ENCODE results near the gene PPP3R1. TPM values are rescaled to one million over a fixed set of nuclear protein-coding genes. Genes with fewer than 3 reads are reported as not detected.

Gene PPP3R1
- polyA plus RNA-seq, 4 donors = 18.1 to 41.9 (median 22.4) TPM

DNA sequence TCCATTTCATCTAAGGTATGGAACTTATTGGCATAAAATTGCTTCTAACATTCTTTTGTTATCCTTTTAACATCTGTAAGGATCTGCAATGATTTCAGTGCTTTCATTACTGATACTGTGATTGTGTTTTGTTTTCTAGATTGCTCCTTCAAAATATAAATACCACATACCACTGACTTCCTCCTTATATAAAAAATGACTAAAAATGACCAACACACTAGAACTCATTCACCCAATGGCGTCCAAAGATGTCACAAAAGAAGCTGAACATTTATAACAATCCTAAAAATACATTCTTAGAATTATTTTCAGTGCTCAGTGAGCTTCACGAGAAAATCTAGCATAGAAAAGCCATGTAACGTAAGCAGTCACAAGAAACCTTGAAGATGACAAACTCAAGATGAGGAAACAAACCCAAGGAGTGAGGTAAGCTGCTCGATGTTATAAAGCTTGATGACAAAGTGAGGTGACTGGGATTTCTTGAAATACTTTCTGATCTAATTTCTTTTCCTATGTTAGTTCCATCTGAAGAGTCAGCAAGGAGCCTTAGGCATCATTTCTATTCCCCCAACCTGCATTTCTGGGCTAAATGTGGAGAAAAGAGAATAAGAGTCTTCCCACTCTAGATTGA, 52.1 kb downstream of the PPP3R1 start:
- H3K4me1 ChIP-seq (ENCODE audit: control insufficient read depth in 3 of 3, insufficient read depth in 2 of 3, low read depth in 1 of 3, low read length in 2 of 3) = peaks cover 0 to 7% (median 0%) of the 10 kb centered on the region in 3 donors
- no peaks in the 10 kb centered on the region for H3K9me3 ChIP-seq (ENCODE audit: control insufficient read depth in 2 of 2, insufficient read depth in 1 of 2, low read depth in 1 of 2, low read length in 1 of 2)
- no peaks in the 10 kb centered on the region for H3K27me3 ChIP-seq (ENCODE audit: control insufficient read depth in 3 of 3, insufficient read depth in 3 of 3, low read length in 3 of 3)
- FAIRE-seq (no peak), DNase-seq (no peak)
- 69 to 90% (median 74%) methylated on average over 4 of the region's 4 CpGs for WGBS, 3 donors
- no peaks in the 10 kb centered on the region for H3K36me3 ChIP-seq (ENCODE audit: control insufficient read depth in 3 of 3, insufficient read depth in 2 of 3, low read depth in 1 of 3, low read length in 3 of 3)
- H3K27ac ChIP-seq (ENCODE audit: low read depth in 1 of 3, low read length in 2 of 3) = no peak overlapping the region
- no peak overlapping the region for H3K4me3 ChIP-seq (ENCODE audit: low read depth in 1 of 3, low read length in 3 of 3)

DNA sequence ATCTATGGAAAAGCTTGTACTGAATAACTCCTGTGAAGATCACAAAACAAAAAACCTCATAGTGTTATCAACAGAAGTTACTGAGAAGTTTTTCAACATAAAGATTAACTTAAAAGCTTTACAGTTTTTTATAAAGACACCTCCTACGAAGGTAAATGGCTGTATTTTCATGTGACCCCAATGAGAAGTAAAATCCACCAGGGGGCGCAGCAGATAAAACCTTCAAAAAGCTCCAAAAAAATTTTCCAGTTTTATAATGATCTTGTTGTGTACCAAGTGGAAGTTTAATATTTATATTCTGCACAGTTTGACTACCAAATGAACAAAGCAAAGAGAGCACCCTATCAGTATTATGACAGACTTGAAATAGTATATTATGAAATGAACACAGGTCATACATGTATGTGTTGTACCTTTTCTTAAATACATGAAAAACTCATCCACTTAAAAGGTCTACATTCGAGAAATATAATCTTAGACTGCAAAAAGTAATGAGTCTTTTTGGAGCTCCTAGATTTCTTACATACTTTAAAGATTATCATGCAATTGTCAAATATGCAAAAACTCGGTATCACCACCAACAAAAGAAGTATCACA, 56.1 kb downstream of the PPP3R1 start:
- FAIRE-seq (no peak), DNase-seq (peak; percentile 61 to 62)
- Histone ChIP-seq H3K4me3 (ENCODE audit: low read depth in 1 of 3, low read length in 3 of 3) (no peak overlapping the region), H3K9me3 (ENCODE audit: control insufficient read depth in 2 of 2, insufficient read depth in 1 of 2, low read depth in 1 of 2, low read length in 1 of 2) (no peaks in the 10 kb centered on the region), H3K27me3 (ENCODE audit: control insufficient read depth in 3 of 3, insufficient read depth in 3 of 3, low read length in 3 of 3) (no peaks in the 10 kb centered on the region), H3K27ac (ENCODE audit: low read depth in 1 of 3, low read length in 2 of 3) (no peak overlapping the region), H3K4me1 (ENCODE audit: control insufficient read depth in 3 of 3, insufficient read depth in 2 of 3, low read depth in 1 of 3, low read length in 2 of 3) (peaks cover 0 to 11% (median 5%) of the 10 kb centered on the region in 3 donors), H3K36me3 (ENCODE audit: control insufficient read depth in 3 of 3, insufficient read depth in 2 of 3, low read depth in 1 of 3, low read length in 3 of 3) (no peaks in the 10 kb centered on the region)
- WGBS, 3 donors = 46 to 66% (median 48%) methylated on average over 4 of the region's 4 CpGs

DNA sequence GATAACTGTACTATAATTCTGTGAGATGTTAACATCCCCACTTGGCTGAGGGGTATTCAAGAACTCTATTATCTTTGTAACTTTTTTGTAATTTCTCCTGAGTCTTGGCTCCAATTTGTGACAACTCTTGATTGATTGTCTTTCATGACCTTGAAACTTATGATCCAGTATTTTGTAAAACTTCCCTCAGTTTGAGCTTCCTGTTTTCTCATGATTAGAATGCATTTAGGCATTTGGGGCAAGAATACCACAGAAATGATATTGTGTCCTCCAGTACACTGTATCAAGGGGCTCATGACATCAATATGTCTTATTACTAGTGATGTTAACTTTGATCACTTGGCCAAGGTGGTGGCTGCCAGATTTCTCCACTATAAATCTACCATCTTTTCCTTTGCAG, 57.2 kb downstream of the PPP3R1 start:
- no peaks in the 10 kb centered on the region for H3K9me3 ChIP-seq (ENCODE audit: control insufficient read depth in 2 of 2, insufficient read depth in 1 of 2, low read depth in 1 of 2, low read length in 1 of 2)
- FAIRE-seq (no peak), DNase-seq (no peak)
- H3K27ac ChIP-seq (ENCODE audit: low read depth in 1 of 3, low read length in 2 of 3) = no peak overlapping the region
- no peaks in the 10 kb centered on the region for H3K36me3 ChIP-seq (ENCODE audit: control insufficient read depth in 3 of 3, insufficient read depth in 2 of 3, low read depth in 1 of 3, low read length in 3 of 3)
- H3K27me3 ChIP-seq (ENCODE audit: control insufficient read depth in 3 of 3, insufficient read depth in 3 of 3, low read length in 3 of 3) = no peaks in the 10 kb centered on the region
- no peak overlapping the region for H3K4me3 ChIP-seq (ENCODE audit: low read depth in 1 of 3, low read length in 3 of 3)
- H3K4me1 ChIP-seq (ENCODE audit: control insufficient read depth in 3 of 3, insufficient read depth in 2 of 3, low read depth in 1 of 3, low read length in 2 of 3) = peaks cover 0 to 11% (median 6%) of the 10 kb centered on the region in 3 donors

DNA sequence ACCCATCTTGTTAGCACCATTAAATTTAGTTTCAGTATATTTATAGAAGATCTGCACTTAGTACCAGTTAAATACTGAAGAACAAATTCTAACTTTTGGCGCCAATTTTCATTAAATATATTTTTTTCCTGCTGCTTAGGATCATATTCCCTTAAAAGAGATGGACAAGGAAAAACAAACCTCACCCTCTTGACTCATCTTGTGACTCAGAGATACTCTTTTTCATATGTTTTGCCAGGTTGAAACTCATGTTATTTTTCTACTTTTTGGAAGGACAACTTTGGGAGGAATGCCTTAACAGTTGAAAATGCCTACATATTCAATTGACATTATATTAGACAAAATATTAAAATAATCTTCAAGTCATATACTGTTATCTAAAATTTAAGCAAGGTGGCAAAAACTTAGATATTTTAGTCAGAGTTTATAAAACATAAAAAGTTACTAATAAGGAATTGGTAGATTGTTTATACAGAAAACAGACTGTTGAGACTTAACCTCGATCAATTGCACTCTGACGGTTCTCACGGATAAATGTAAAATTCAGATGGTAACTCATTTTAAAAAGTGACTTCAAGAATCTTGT, 58.5 kb downstream of the PPP3R1 start:
- H3K9me3 ChIP-seq (ENCODE audit: control insufficient read depth in 2 of 2, insufficient read depth in 1 of 2, low read depth in 1 of 2, low read length in 1 of 2) = no peaks in the 10 kb centered on the region
- no peak for FAIRE-seq
- peaks cover 0 to 11% (median 6%) of the 10 kb centered on the region in 3 donors for H3K4me1 ChIP-seq (ENCODE audit: control insufficient read depth in 3 of 3, insufficient read depth in 2 of 3, low read depth in 1 of 3, low read length in 2 of 3)
- DNase-seq = no peak
- no peak overlapping the region for H3K4me3 ChIP-seq (ENCODE audit: low read depth in 1 of 3, low read length in 3 of 3)
- H3K27me3 ChIP-seq (ENCODE audit: control insufficient read depth in 3 of 3, insufficient read depth in 3 of 3, low read length in 3 of 3) = no peaks in the 10 kb centered on the region
- no peaks in the 10 kb centered on the region for H3K36me3 ChIP-seq (ENCODE audit: control insufficient read depth in 3 of 3, insufficient read depth in 2 of 3, low read depth in 1 of 3, low read length in 3 of 3)
- WGBS, 3 donors = 90 to 97% (median 96%) methylated on average over 4 of the region's 4 CpGs
- no peak overlapping the region for H3K27ac ChIP-seq (ENCODE audit: low read depth in 1 of 3, low read length in 2 of 3)

DNA sequence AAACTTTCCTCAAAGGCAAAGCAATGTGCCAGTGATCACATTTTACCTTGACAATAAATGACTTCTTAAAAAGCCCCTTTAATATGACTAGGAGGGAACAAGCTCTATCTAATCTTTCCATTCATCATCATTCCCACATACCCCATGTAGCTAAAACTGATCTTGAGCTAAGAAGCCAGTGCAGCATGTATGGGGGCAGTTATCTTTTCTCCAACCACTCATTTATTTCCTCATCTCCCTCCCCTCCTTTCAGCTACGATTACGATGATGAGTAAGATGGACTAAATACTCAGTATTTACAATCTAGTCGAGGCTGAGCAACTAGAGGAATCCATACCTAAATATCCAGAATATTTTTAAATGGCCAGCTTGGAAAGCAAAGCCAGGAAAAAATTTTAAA, 59.2 kb downstream of the PPP3R1 start:
- H3K36me3 ChIP-seq (ENCODE audit: control insufficient read depth in 3 of 3, insufficient read depth in 2 of 3, low read depth in 1 of 3, low read length in 3 of 3) = no peaks in the 10 kb centered on the region
- H3K4me1 ChIP-seq (ENCODE audit: control insufficient read depth in 3 of 3, insufficient read depth in 2 of 3, low read depth in 1 of 3, low read length in 2 of 3) = peaks cover 0 to 11% (median 6%) of the 10 kb centered on the region in 3 donors
- no peak for FAIRE-seq
- H3K27ac ChIP-seq (ENCODE audit: low read depth in 1 of 3, low read length in 2 of 3) = no peak overlapping the region
- H3K27me3 ChIP-seq (ENCODE audit: control insufficient read depth in 3 of 3, insufficient read depth in 3 of 3, low read length in 3 of 3) = no peaks in the 10 kb centered on the region
- H3K4me3 ChIP-seq (ENCODE audit: low read depth in 1 of 3, low read length in 3 of 3) = no peak overlapping the region
- H3K9me3 ChIP-seq (ENCODE audit: control insufficient read depth in 2 of 2, insufficient read depth in 1 of 2, low read depth in 1 of 2, low read length in 1 of 2) = no peaks in the 10 kb centered on the region
- DNase-seq = no peak
- WGBS, 3 donors = 52 to 57% (median 53%) methylated on average over 3 of the region's 3 CpGs

DNA sequence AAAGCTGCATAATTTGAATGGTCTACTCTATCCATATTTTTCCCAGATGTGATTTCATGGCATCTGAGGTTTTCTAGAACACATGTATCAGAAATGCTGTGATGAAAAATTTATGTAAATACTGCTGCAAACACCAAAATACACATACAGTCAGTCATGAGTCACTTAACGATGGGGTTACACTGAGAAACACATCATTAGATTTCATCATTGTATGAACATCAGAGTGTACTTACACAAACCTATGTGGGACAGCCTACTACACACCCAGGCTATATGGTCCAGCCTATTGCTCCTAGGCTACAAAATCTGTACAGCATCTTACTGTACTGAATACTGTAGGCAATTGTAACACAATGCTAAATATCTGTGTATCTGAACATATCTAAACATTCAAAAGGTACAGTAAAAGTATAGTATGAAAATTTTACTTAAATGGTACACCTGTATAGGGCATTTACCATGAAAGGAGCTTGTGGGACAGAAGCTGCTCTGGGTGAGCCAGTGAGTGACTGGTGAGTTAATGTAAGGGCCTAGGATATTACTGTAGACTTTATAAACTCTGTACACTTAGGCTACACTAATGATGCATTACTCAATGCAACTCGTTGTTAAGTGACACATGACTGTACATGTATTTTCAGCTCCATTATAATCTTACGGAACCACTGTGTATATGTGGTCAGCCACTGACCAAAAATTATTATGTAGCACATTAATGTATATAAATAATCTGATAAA, 61.2 kb downstream of the PPP3R1 start:
- Histone ChIP-seq H3K27ac (ENCODE audit: low read depth in 1 of 3, low read length in 2 of 3) (peak overlapping the region in 1 of 3 donors; percentile 49), H3K4me1 (ENCODE audit: control insufficient read depth in 3 of 3, insufficient read depth in 2 of 3, low read depth in 1 of 3, low read length in 2 of 3) (peaks cover 0 to 11% (median 6%) of the 10 kb centered on the region in 3 donors), H3K27me3 (ENCODE audit: control insufficient read depth in 3 of 3, insufficient read depth in 3 of 3, low read length in 3 of 3) (no peaks in the 10 kb centered on the region), H3K4me3 (ENCODE audit: low read depth in 1 of 3, low read length in 3 of 3) (no peak overlapping the region), H3K9me3 (ENCODE audit: control insufficient read depth in 2 of 2, insufficient read depth in 1 of 2, low read depth in 1 of 2, low read length in 1 of 2) (no peaks in the 10 kb centered on the region), H3K36me3 (ENCODE audit: control insufficient read depth in 3 of 3, insufficient read depth in 2 of 3, low read depth in 1 of 3, low read length in 3 of 3) (no peaks in the 10 kb centered on the region)
- no peak for DNase-seq
- FAIRE-seq = no peak
- WGBS, 3 donors = 48 to 60% (median 55%) methylated on average over 3 of the region's 3 CpGs

DNA sequence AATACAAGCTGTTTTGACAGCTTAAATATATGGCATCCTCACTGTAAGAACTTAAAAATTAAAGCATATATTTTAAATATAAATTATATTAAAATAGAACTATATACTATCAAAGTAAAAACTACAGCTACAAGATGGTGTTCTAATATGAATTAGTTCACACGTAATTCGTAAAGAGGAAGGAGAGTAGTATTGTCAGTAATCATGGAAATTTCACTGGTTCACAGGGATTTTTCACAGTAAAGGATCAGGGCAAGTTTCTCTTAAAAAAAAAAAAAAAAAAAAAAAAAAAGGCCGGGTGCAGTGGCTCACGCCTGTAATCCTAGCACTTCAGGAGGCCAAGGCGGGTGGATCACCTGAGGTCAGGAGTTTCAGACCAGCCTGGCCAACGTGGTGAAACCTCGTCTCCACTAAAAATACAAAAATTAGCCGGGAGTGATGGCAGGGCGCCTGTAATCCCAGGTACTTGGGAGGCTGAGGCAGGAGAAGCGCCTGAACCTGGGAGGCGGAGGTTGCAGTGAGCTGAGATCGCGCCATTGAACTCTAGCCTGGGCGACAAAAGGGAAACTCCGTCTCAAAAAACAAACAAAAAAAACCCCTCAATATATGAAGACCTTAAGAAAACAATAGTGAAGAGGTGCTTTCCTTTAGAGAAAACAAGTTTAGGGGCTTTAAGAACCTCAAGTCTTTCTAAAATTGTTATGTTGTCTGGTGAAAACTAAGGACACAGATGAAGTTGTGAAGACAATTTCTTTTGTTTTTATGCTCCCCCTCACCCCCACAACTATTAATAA, 62.1 kb downstream of the PPP3R1 start:
- 89 to 94% (median 89%) methylated on average over 14 to 15 of the region's 15 CpGs for WGBS, 3 donors

DNA sequence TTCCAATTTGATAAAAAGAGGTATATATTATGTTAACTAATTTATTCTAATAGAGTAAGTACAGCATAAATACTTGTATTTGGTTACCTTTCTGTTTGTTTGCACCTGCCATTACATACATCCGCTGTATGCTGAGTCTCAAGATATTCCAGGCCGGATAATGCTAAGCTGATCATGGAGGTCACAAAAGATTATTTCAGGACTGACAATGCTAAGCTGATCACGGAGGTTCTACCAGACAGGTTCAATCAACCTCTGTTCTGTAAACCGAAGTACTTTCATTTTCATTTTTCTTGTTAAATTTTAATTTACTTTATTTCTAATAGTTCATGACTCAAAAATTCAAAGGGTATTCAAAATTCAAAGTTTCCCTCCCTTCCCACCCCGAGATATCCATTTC, 63.5 kb downstream of the PPP3R1 start:
- H3K4me1 ChIP-seq (ENCODE audit: control insufficient read depth in 3 of 3, insufficient read depth in 2 of 3, low read depth in 1 of 3, low read length in 2 of 3) = peaks cover 0 to 11% (median 6%) of the 10 kb centered on the region in 3 donors
- 12 to 46% (median 27%) methylated on average over 5 of the region's 5 CpGs for WGBS, 3 donors

More for the DNA sequence above, 62.1 kb downstream of the PPP3R1 start:
- Histone ChIP-seq H3K36me3 (ENCODE audit: control insufficient read depth in 3 of 3, insufficient read depth in 2 of 3, low read depth in 1 of 3, low read length in 3 of 3) (peaks cover 0 to 2% (median 0%) of the 10 kb centered on the region in 3 donors), H3K27ac (ENCODE audit: low read depth in 1 of 3, low read length in 2 of 3) (no peak overlapping the region), H3K27me3 (ENCODE audit: control insufficient read depth in 3 of 3, insufficient read depth in 3 of 3, low read length in 3 of 3) (no peaks in the 10 kb centered on the region), H3K4me1 (ENCODE audit: control insufficient read depth in 3 of 3, insufficient read depth in 2 of 3, low read depth in 1 of 3, low read length in 2 of 3) (peaks cover 0 to 11% (median 6%) of the 10 kb centered on the region in 3 donors), H3K4me3 (ENCODE audit: low read depth in 1 of 3, low read length in 3 of 3) (no peak overlapping the region), H3K9me3 (ENCODE audit: control insufficient read depth in 2 of 2, insufficient read depth in 1 of 2, low read depth in 1 of 2, low read length in 1 of 2) (no peaks in the 10 kb centered on the region)
- FAIRE-seq (no peak), DNase-seq (no peak)

More for the DNA sequence above, 63.5 kb downstream of the PPP3R1 start:
- H3K9me3 ChIP-seq (ENCODE audit: control insufficient read depth in 2 of 2, insufficient read depth in 1 of 2, low read depth in 1 of 2, low read length in 1 of 2) = no peaks in the 10 kb centered on the region
- H3K27ac ChIP-seq (ENCODE audit: low read depth in 1 of 3, low read length in 2 of 3) = no peak overlapping the region
- FAIRE-seq (no peak), DNase-seq (peak in 1 of 2 donors; percentile 40)
- H3K27me3 ChIP-seq (ENCODE audit: control insufficient read depth in 3 of 3, insufficient read depth in 3 of 3, low read length in 3 of 3) = no peaks in the 10 kb centered on the region
- H3K4me3 ChIP-seq (ENCODE audit: low read depth in 1 of 3, low read length in 3 of 3) = no peak overlapping the region
- H3K36me3 ChIP-seq (ENCODE audit: control insufficient read depth in 3 of 3, insufficient read depth in 2 of 3, low read depth in 1 of 3, low read length in 3 of 3) = peaks cover 0 to 7% (median 0%) of the 10 kb centered on the region in 3 donors
